NCI-H774 (cell line): Measurements from ENCODE around the gene TNS3.
"Not testable (repeated sequence)": the region's sequence is repeated elsewhere in the genome, so short reads cannot be mapped to it uniquely, and the experiment has no call there.

Experiments used
- DNase-seq: peaks from one replicate; lab custom pipeline; 2025; lab: John Stamatoyannopoulos, UW

Gene TNS3

GRCh38 chr7:47602272-47603004 is 20.5 kb upstream of the TNS3 start:
- DNase-seq = no peak

GRCh38 chr7:47601881-47602249 is 20.0 kb upstream of the TNS3 start:
- no peak for DNase-seq

- DNase-seq = no peak
These were observed 19.4 kb upstream of the TNS3 start for GRCh38 chr7:47601119-47601880.

- no peak for DNase-seq
These were observed 18.5 kb upstream of the TNS3 start for GRCh38 chr7:47600199-47601118.

- DNase-seq = no peak
These were observed 15.5 kb upstream of the TNS3 start for GRCh38 chr7:47597379-47597778.

GRCh38 chr7:47596502-47597202 is 14.7 kb upstream of the TNS3 start:
- no peak for DNase-seq

- no peak for DNase-seq
These were observed 12.5 kb upstream of the TNS3 start for GRCh38 chr7:47594406-47594805.

GRCh38 chr7:47591655-47592572 is 10.0 kb upstream of the TNS3 start:
- DNase-seq = no peak

GRCh38 chr7:47591089-47591654 is 9.3 kb upstream of the TNS3 start:
- no peak for DNase-seq

GRCh38 chr7:47590215-47590614 is 8.3 kb upstream of the TNS3 start:
- not testable (repeated sequence) for DNase-seq

GRCh38 chr7:47588704-47589225 is 6.9 kb upstream of the TNS3 start:
- no peak for DNase-seq

- DNase-seq = no peak
These were observed 6.1 kb upstream of the TNS3 start for GRCh38 chr7:47587976-47588375.

GRCh38 chr7:47587351-47587750 is 5.4 kb upstream of the TNS3 start:
- DNase-seq = no peak

- no peak for DNase-seq
These were observed 5.0 kb upstream of the TNS3 start for GRCh38 chr7:47586925-47587324.

GRCh38 chr7:47586161-47586670 is 4.3 kb upstream of the TNS3 start:
- DNase-seq = not testable (repeated sequence)

- no peak for DNase-seq
These were observed 2.6 kb upstream of the TNS3 start for GRCh38 chr7:47584536-47584895.

- no peak for DNase-seq
These were observed 2.0 kb upstream of the TNS3 start for GRCh38 chr7:47583739-47584535.

GRCh38 chr7:47582764-47583738 is 1.1 kb upstream of the TNS3 start:
- no peak for DNase-seq
